Measurements from ENCODE around the gene TBC1D22A. TPM values are rescaled to one million over a fixed set of nuclear protein-coding genes. Genes with fewer than 3 reads are reported as not detected.

TBC1D22A gene
- total RNA-seq, 2 donors from 2014 or later, result 28.9 to 31.3 TPM

DNA sequence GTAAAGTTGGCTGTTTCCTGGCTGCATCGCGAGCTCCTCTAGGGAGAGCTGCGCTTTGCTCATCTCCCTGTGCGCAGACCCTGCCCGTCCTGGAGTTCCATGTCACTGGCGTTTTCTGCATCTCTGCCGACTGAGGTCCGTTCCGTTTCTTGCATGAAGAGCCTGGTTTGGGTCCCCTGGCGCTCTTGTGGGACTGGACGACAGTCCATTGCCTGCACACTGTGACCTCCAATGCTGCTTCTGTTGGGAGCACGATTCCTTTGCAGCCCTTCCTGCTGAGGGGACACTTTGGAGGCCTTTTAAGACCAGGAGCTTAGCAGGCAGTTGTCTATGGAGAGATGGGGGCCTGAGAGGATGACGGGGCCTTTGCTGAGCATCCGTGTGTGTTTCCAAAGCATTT lies 90.3 kb downstream of the TBC1D22A start:
- no peak for DNase-seq (ENCODE audit: low spot score)
- Histone ChIP-seq H3K36me3 (no peaks in the 10 kb centered on the region), H3K27ac (no peak overlapping the region), H3K4me1 (ENCODE audit: control insufficient read depth in 1 of 2, low read depth in 2 of 2) (no peaks in the 10 kb centered on the region), H3K9me3 (no peaks in the 10 kb centered on the region), H3K27me3 (replicated peaks; ENCODE audit: insufficient read depth) (no peaks in the 10 kb centered on the region), H3K4me3 (no peak overlapping the region)
- TF ChIP-seq, protein P1, sequence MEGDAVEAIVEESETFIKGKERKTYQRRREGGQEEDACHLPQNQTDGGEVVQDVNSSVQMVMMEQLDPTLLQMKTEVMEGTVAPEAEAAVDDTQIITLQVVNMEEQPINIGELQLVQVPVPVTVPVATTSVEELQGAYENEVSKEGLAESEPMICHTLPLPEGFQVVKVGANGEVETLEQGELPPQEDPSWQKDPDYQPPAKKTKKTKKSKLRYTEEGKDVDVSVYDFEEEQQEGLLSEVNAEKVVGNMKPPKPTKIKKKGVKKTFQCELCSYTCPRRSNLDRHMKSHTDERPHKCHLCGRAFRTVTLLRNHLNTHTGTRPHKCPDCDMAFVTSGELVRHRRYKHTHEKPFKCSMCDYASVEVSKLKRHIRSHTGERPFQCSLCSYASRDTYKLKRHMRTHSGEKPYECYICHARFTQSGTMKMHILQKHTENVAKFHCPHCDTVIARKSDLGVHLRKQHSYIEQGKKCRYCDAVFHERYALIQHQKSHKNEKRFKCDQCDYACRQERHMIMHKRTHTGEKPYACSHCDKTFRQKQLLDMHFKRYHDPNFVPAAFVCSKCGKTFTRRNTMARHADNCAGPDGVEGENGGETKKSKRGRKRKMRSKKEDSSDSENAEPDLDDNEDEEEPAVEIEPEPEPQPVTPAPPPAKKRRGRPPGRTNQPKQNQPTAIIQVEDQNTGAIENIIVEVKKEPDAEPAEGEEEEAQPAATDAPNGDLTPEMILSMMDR (IDR thresholded peaks at IDR 0.05), result no peak
- ATAC-seq (ENCODE audit: insufficient number of reproducible peaks, low FRiP score, low read depth), result no peak

DNA sequence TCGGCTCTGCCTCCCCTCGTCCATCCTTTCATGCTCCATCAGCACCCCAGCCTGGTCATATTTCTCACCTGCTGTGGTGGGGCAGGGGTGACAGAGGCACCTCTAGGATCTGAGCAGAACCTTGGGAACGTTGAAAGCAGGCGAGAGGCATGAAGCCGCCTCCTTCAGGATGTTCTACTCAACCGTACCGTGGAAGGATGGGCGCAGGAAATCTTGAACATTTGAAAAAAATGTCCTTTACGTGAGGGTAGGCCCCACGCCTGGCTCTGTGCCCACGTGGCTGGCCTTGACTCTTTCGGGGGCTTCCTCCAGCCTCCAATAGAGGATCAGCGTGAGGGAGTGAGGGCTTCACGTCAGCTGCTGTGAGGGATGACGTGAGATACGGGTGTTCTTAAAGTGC lies 90.7 kb downstream of the TBC1D22A start:
- Histone ChIP-seq H3K27ac (peak overlapping the region in 1 of 2 donors; percentile 15), H3K4me1 (ENCODE audit: control insufficient read depth in 1 of 2, low read depth in 2 of 2) (no peaks in the 10 kb centered on the region), H3K9me3 (no peaks in the 10 kb centered on the region), H3K36me3 (no peaks in the 10 kb centered on the region), H3K4me3 (no peak overlapping the region), H3K27me3 (replicated peaks; ENCODE audit: insufficient read depth) (no peaks in the 10 kb centered on the region)
- ATAC-seq (ENCODE audit: insufficient number of reproducible peaks, low FRiP score, low read depth), result no peak
- TF ChIP-seq, protein P1 (IDR thresholded peaks at IDR 0.05), result no peak
- no peak for DNase-seq (ENCODE audit: low spot score)

DNA sequence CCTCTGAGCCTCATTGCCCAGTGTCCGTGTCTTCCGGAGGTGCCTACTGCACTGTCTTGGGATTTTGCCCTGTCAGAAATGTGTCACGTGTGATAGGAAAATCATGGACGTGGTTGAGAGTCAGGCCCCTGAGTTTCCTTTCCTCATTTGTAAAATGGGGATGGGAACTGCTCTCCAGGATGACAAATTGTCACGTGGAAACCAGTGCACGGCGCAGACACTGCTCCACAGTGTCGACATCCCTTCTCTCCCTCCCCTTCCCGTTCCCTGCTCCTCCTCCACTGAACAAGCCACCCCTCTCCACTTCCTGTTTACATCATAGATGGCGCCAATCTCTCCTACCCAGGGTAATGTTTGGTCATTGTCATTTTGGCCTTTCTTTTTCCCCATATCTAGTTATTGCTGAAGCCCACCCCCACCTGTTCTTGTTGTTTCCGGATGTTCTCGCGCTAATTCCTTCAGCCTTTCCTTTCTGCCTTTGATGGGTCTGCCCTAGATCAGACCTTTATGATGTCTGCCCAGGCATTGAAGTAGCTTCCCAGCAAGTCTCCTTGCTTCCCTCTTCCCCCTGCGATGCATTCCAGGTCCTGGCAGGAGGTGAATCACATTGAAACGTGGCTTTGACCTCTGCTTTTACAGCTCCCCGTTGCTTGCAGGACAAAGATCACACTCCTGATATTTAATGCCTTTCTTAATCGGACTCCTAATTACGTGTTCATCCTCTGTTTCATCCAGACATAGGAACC lies 91.8 kb downstream of the TBC1D22A start:
- TF ChIP-seq, protein P1 (IDR thresholded peaks at IDR 0.05), result no peak
- DNase-seq (ENCODE audit: low spot score), result no peak
- peak; percentile 60 for ATAC-seq (ENCODE audit: insufficient number of reproducible peaks, low FRiP score, low read depth)
- no peak overlapping the region for H3K4me3 ChIP-seq
- no peaks in the 10 kb centered on the region for H3K9me3 ChIP-seq
- no peaks in the 10 kb centered on the region for H3K36me3 ChIP-seq
- H3K27me3 ChIP-seq (replicated peaks; ENCODE audit: insufficient read depth), result no peaks in the 10 kb centered on the region
- H3K4me1 ChIP-seq (ENCODE audit: control insufficient read depth in 1 of 2, low read depth in 2 of 2), result no peaks in the 10 kb centered on the region
- H3K27ac ChIP-seq, result peak overlapping the region in 1 of 2 donors; percentile 15

DNA sequence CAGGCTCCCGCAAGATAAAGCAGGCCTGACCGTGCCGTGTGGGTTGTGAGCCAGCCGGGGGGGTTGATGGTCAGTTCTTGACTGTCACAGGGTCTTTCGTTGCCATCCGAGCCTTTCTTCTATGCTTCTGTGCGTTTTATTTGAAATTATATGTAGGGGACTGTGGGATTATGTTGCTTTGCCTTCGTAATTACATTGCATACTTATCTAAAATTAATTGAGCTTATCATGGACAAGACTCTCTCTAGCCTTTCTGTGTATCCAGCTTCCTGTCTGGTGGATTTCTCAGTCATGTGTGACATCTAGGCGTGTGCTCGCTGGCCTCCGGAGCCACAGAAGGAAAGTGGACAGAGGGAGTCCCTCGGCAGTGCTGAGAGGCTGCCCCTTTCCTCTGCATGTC lies 93.2 kb downstream of the TBC1D22A start:
- TF ChIP-seq, protein P1 (IDR thresholded peaks at IDR 0.05), result no peak
- Histone ChIP-seq H3K9me3 (no peaks in the 10 kb centered on the region), H3K4me1 (ENCODE audit: control insufficient read depth in 1 of 2, low read depth in 2 of 2) (no peaks in the 10 kb centered on the region), H3K36me3 (no peaks in the 10 kb centered on the region), H3K27ac (no peak overlapping the region), H3K27me3 (replicated peaks; ENCODE audit: insufficient read depth) (no peaks in the 10 kb centered on the region), H3K4me3 (no peak overlapping the region)
- no peak for DNase-seq (ENCODE audit: low spot score)
- ATAC-seq (ENCODE audit: insufficient number of reproducible peaks, low FRiP score, low read depth), result no peak

DNA sequence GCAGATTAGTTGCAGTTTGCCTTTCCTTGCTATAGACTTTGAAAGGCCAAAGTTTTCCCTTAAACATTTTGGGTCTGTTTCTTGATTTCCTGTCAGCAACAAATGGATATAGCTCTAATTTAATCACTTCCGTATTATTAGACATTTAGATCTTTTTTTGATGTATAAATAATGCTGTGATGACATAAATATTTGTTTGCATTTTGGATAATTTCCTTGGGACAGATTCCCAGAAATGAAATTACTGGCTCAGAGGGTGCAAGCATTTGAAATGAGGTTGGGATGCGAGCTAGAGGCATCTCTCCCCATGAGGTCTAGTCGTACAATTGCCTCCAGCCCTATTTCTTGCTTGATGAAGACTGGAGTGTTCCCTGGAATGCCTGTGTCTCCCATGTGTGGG lies 94.2 kb downstream of the TBC1D22A start:
- no peaks in the 10 kb centered on the region for H3K27me3 ChIP-seq (replicated peaks; ENCODE audit: insufficient read depth)
- no peak overlapping the region for H3K4me3 ChIP-seq
- no peaks in the 10 kb centered on the region for H3K9me3 ChIP-seq
- H3K36me3 ChIP-seq, result no peaks in the 10 kb centered on the region
- no peak for DNase-seq (ENCODE audit: low spot score)
- no peak for ATAC-seq (ENCODE audit: insufficient number of reproducible peaks, low FRiP score, low read depth)
- no peaks in the 10 kb centered on the region for H3K4me1 ChIP-seq (ENCODE audit: control insufficient read depth in 1 of 2, low read depth in 2 of 2)
- H3K27ac ChIP-seq, result no peak overlapping the region
- TF ChIP-seq, protein P1 (IDR thresholded peaks at IDR 0.05), result no peak
